Endothelial cell of umbilical vein (primary cell): ENCODE results near the gene RAC3.

Source experiments
- CTCF ChIP-seq, 2 donors: IDR thresholded peaks; 1 replicate in 1 of 2; 2 replicates in 1 of 2; pipeline ENCODE4 v1.5.1; 2011; ENCODE audit warnings: low read length in 2 of 2, mild to moderate bottlenecking in 2 of 2, moderate library complexity in 2 of 2, control low read depth in 1 of 2, inconsistent platforms in 1 of 2, low read depth in 1 of 2; ENCODE audit not compliant: insufficient read depth in 1 of 2; ENCODE audit errors: extremely low read depth in 1 of 2
- EZH2 ChIP-seq: IDR thresholded peaks from 2 replicates; pipeline ENCODE4 v1.6.1; 2012; ENCODE audit warnings: borderline replicate concordance, low read depth, mild to moderate bottlenecking, moderate library complexity, low read length, inconsistent platforms; ENCODE audit not compliant: severe bottlenecking
- FOS ChIP-seq: IDR thresholded peaks from 2 replicates; pipeline ENCODE4 v1.6.1; 2011; ENCODE audit warnings: mild to moderate bottlenecking, low read length, moderate library complexity, borderline replicate concordance; ENCODE audit not compliant: insufficient read depth
- GATA2 ChIP-seq: IDR thresholded peaks from 2 replicates; pipeline ENCODE4 v1.7.0; 2011; ENCODE audit warnings: low read depth, mild to moderate bottlenecking, moderate library complexity, mixed read lengths, low read length; ENCODE audit not compliant: insufficient read length, insufficient read depth
- JUN ChIP-seq: IDR thresholded peaks from 2 replicates; pipeline ENCODE4 v1.6.1; 2011; ENCODE audit warnings: borderline replicate concordance, low read depth; ENCODE audit not compliant: insufficient read length, insufficient read depth
- MAX ChIP-seq: IDR thresholded peaks from 2 replicates; pipeline ENCODE4 v1.6.1; 2011; ENCODE audit not compliant: insufficient read depth, insufficient read length
- MYC ChIP-seq: IDR thresholded peaks from one replicate; pipeline ENCODE4 v1.6.1; 2011; ENCODE audit warnings: mild to moderate bottlenecking, low read depth, low read length
- POLR2A ChIP-seq: IDR thresholded peaks from 2 replicates; pipeline ENCODE4 v1.6.1; 2012; ENCODE audit warnings: low read depth, mild to moderate bottlenecking, control low read depth, low read length
- POLR2AphosphoS5 ChIP-seq: IDR thresholded peaks from 2 replicates; pipeline ENCODE4 v1.6.1; 2012; ENCODE audit warnings: low read depth, mild to moderate bottlenecking, control low read depth, low read length, moderate library complexity; ENCODE audit not compliant: insufficient read depth

- TF ChIP-seq MAX: no peak
- TF ChIP-seq POLR2A: no peak
- TF ChIP-seq CTCF (IDR thresholded peaks at IDR 0.05; ENCODE audit: extremely low read depth in 1 of 2, insufficient read depth in 1 of 2, low read depth in 1 of 2, low read length in 2 of 2): no peak
- no peak for TF ChIP-seq EZH2
- TF ChIP-seq MYC: no peak
- TF ChIP-seq POLR2AphosphoS5: no peak
- TF ChIP-seq FOS: no peak
- no peak for TF ChIP-seq JUN
- TF ChIP-seq GATA2: no peak
These were observed 51.0 kb downstream of the RAC3 start for GRCh38 chr17:82082456-82082855.
